Measurements from ENCODE around the gene GNA12.

- TF ChIP-seq YY1 (IDR thresholded peaks at IDR 0.05; ENCODE audit: low read depth) (no peak), TCF12 (IDR thresholded peaks at IDR 0.05; ENCODE audit: low read depth) (no peak), CEBPB (IDR thresholded peaks at IDR 0.05) (no peak), EGR1 (IDR thresholded peaks at IDR 0.05) (no peak), RAD21 (IDR thresholded peaks at IDR 0.05; ENCODE audit: low read depth) (no peak), REST (IDR thresholded peaks at IDR 0.05; ENCODE audit: low read depth) (no peak), TEAD4 (IDR thresholded peaks at IDR 0.05) (no peak)
- TF ChIP-seq, protein P1, sequence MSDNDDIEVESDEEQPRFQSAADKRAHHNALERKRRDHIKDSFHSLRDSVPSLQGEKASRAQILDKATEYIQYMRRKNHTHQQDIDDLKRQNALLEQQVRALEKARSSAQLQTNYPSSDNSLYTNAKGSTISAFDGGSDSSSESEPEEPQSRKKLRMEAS (IDR thresholded peaks at IDR 0.05): no peak
Measured at GRCh38 chr7:2887816-2888215, 43.7 kb upstream of the GNA12 start.

Data from Ishikawa (cell line).